Peyer's patch (tissue), 4 donors: Measurements from ENCODE around the gene IQCH.

ENCODE experiments used
- POLR2A ChIP-seq, 2 donors: fragments of 450-650 bp; IDR thresholded peaks; one replicate each; pipeline ENCODE4 v1.5.1; 2017; ENCODE audit warnings: antibody characterized with exemption in 2 of 2, mild to moderate bottlenecking in 2 of 2, moderate library complexity in 2 of 2
- TF ChIP-seq, protein P1 (sequence below), 6 experiments: fragments of 450-650 bp in 4 of 6; fragments of 200-600 bp in 2 of 6; sonication (generic) in 1 of 6; IDR thresholded peaks; one replicate each; pipeline ENCODE4 v1.5.1; 2017 to 2019; ENCODE audit warnings: antibody characterized with exemption in 6 of 6, mild to moderate bottlenecking in 3 of 6, moderate library complexity in 1 of 6

- TF ChIP-seq, protein P1, sequence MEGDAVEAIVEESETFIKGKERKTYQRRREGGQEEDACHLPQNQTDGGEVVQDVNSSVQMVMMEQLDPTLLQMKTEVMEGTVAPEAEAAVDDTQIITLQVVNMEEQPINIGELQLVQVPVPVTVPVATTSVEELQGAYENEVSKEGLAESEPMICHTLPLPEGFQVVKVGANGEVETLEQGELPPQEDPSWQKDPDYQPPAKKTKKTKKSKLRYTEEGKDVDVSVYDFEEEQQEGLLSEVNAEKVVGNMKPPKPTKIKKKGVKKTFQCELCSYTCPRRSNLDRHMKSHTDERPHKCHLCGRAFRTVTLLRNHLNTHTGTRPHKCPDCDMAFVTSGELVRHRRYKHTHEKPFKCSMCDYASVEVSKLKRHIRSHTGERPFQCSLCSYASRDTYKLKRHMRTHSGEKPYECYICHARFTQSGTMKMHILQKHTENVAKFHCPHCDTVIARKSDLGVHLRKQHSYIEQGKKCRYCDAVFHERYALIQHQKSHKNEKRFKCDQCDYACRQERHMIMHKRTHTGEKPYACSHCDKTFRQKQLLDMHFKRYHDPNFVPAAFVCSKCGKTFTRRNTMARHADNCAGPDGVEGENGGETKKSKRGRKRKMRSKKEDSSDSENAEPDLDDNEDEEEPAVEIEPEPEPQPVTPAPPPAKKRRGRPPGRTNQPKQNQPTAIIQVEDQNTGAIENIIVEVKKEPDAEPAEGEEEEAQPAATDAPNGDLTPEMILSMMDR (IDR thresholded peaks at IDR 0.05), result no peak
- no peak for TF ChIP-seq POLR2A (IDR thresholded peaks at IDR 0.05)
Observed at GRCh38 chr15:67361100-67361499, 106.5 kb downstream of the IQCH start.
